OCI-LY1 (cell line): ENCODE data around the gene VSTM4.

Experiments
- EZH2 ChIP-seq: fragments of 200-600 bp; sonication (generic), shearing (Covaris generic); IDR thresholded peaks from 2 replicates; pipeline ENCODE4 v1.8.0; 2017; ENCODE audit warnings: borderline replicate concordance, mixed run types, mild to moderate bottlenecking, antibody characterized with exemption, low read length, moderate library complexity, mixed read lengths
- TF ChIP-seq, protein P1 (sequence below): fragments of 200-600 bp; sonication (generic), shearing (Covaris generic); IDR thresholded peaks from 2 replicates; pipeline ENCODE4 v1.5.1; 2017; ENCODE audit warnings: mild to moderate bottlenecking, antibody characterized with exemption, low read length, moderate library complexity, mixed read lengths

DNA sequence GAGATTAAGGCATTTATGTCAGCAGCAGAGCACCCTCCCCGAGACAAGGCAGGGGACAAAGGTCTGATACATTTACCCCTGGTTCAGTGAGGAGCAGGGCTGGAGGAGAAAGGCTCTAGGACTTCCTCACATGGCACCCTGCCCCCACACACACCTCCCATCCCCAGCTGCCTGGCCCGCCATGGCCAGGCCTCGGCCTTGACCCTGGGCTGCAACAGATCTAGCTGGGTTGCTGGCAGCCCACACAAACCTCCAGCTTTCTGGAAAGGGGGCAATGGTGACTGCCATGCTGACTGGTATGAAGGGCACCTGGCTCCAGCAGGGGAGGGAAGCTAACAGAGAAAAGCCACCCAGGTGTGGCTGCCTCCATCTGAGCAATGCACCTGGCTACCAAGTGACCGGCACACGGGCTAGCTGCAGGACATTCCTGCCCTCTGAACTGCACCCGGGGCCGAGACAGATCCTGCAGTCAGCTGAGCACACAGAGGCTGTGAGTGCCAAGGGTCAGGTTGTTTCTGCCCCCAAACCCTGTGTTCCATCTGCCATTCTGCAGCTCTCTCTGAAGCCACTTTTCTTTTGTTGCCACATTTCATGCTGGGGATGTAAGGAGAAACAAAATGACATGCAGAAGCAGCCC lies 89.9 kb downstream of the VSTM4 start:
- TF ChIP-seq, protein P1, sequence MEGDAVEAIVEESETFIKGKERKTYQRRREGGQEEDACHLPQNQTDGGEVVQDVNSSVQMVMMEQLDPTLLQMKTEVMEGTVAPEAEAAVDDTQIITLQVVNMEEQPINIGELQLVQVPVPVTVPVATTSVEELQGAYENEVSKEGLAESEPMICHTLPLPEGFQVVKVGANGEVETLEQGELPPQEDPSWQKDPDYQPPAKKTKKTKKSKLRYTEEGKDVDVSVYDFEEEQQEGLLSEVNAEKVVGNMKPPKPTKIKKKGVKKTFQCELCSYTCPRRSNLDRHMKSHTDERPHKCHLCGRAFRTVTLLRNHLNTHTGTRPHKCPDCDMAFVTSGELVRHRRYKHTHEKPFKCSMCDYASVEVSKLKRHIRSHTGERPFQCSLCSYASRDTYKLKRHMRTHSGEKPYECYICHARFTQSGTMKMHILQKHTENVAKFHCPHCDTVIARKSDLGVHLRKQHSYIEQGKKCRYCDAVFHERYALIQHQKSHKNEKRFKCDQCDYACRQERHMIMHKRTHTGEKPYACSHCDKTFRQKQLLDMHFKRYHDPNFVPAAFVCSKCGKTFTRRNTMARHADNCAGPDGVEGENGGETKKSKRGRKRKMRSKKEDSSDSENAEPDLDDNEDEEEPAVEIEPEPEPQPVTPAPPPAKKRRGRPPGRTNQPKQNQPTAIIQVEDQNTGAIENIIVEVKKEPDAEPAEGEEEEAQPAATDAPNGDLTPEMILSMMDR, result no peak
- no peak for TF ChIP-seq EZH2
